Uterus (tissue), 4 donors: Measurements from ENCODE around the gene MAML2. TPM values are rescaled to one million over a fixed set of nuclear protein-coding genes. Genes with fewer than 3 reads are reported as not detected.

ENCODE experiments used
- DNase-seq, 2 donors: peaks; one replicate each; pipeline ENCODE4 v3.0.0-alpha.2; 2019 to 2020
- H3K27ac ChIP-seq, 2 donors: fragments of 200-600 bp; sonication (generic); 1 replicate in 1 of 2; 2 replicates in 1 of 2; pipeline ENCODE4 v1.5.1; 2016 to 2018
- H3K27me3 ChIP-seq, 2 donors: fragments of 200-600 bp; sonication (generic); one replicate each; pipeline ENCODE4 v1.5.1; 2018 to 2019; ENCODE audit warnings: control low read depth in 1 of 2
- H3K36me3 ChIP-seq, 2 donors: fragments of 200-600 bp; sonication (generic); one replicate each; pipeline ENCODE4 v1.5.1; 2019; ENCODE audit warnings: control low read depth in 1 of 2
- H3K4me1 ChIP-seq, 2 donors: fragments of 200-600 bp; sonication (generic); one replicate each; pipeline ENCODE4 v1.5.1; 2018 to 2019; ENCODE audit warnings: control low read depth in 1 of 2
- H3K4me3 ChIP-seq, 2 donors: fragments of 200-600 bp; sonication (generic); 1 replicate in 1 of 2; 2 replicates in 1 of 2; pipeline ENCODE4 v1.5.1; 2018 to 2019; ENCODE audit warnings: mild to moderate bottlenecking in 1 of 2
- H3K9me3 ChIP-seq, 2 donors: fragments of 200-600 bp; sonication (generic); one replicate each; pipeline ENCODE4 v1.5.1; 2019; ENCODE audit warnings: control low read depth in 1 of 2
- CTCF ChIP-seq, 4 experiments: fragments of 200-600 bp in 2 of 4; fragments of 450-650 bp in 2 of 4; sonication (generic) in 2 of 4; IDR thresholded peaks; one replicate each; pipeline ENCODE4 v1.5.1; 2016 to 2019; ENCODE audit warnings: antibody characterized with exemption in 4 of 4, mild to moderate bottlenecking in 2 of 4, moderate library complexity in 1 of 4
- POLR2A ChIP-seq, 2 donors: fragments of 450-650 bp; IDR thresholded peaks; one replicate each; pipeline ENCODE4 v1.6.1; 2016; ENCODE audit warnings: antibody characterized with exemption in 2 of 2, mild to moderate bottlenecking in 1 of 2, moderate library complexity in 1 of 2
- intact Hi-C: fragments of 100-400 bp; cut with DNase I; formaldehyde crosslinking; loops from one replicate; pipeline ENCODE4 v1.15.1; 2023; ENCODE audit warnings: low total_unique reads
- total RNA-seq, 4 donors: library from RNA; depleted of rRNA in 3 of 4; stranded (reverse); fragments of >200 nt in 3 of 4; gene quantifications; one replicate each; pipeline versions ENCODE4 v1.1.0 to v1.2.4, GENCODE V29; 2014 to 2023
- donor health status: DM: yes; HTN: yes; CAD: no.

Gene MAML2
- total RNA-seq, 4 donors from 2014 or later, result 8.2 to 35.9 (median 19.8) TPM

GRCh38 chr11:96318850-96319249 lies 24.1 kb downstream of the MAML2 start:
- no peak overlapping the region for H3K4me3 ChIP-seq
- H3K4me1 ChIP-seq, result peaks cover 0 to 6% of the 10 kb centered on the region in 2 donors
- no peaks in the 10 kb centered on the region for H3K9me3 ChIP-seq
- intact Hi-C loops, result no loop called here
- H3K27me3 ChIP-seq, result no peaks in the 10 kb centered on the region
- no peak overlapping the region for H3K27ac ChIP-seq
- DNase-seq, result no peak
- H3K36me3 ChIP-seq, result no peaks in the 10 kb centered on the region
- TF ChIP-seq CTCF (IDR thresholded peaks at IDR 0.05), result no peak

DNA sequence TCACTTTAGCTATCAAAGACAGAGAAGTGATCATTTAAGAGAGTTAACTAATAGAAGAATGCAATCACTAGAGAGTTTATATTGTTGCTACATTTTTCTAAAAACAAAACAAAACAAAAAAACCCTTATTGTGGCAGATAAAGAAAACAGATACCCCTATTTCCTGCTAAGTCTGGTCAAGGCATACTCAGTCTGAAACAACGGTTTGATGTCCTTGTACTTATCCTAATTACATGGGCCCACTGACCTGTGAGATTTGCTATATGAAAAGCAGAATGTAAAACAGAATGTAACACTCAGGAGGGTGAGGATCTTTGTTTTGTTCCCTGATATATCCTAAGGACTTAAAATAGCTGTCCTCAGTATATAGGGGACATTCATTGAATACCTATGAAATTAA lies 24.6 kb downstream of the MAML2 start:
- Histone ChIP-seq H3K27me3 (no peaks in the 10 kb centered on the region), H3K4me3 (no peak overlapping the region), H3K4me1 (peaks cover 0 to 6% of the 10 kb centered on the region in 2 donors), H3K36me3 (no peaks in the 10 kb centered on the region), H3K9me3 (no peaks in the 10 kb centered on the region), H3K27ac (no peak overlapping the region)
- no peak for DNase-seq
- TF ChIP-seq CTCF (IDR thresholded peaks at IDR 0.05) (no peak), POLR2A (IDR thresholded peaks at IDR 0.05) (no peak)
- intact Hi-C loops, result no loop called here

GRCh38 chr11:96317985-96318384 lies 25.0 kb downstream of the MAML2 start:
- intact Hi-C loops, result no loop called here
- H3K4me1 ChIP-seq, result peaks cover 0 to 6% of the 10 kb centered on the region in 2 donors
- no peak for TF ChIP-seq CTCF (IDR thresholded peaks at IDR 0.05)
- no peak for TF ChIP-seq POLR2A (IDR thresholded peaks at IDR 0.05)

DNA sequence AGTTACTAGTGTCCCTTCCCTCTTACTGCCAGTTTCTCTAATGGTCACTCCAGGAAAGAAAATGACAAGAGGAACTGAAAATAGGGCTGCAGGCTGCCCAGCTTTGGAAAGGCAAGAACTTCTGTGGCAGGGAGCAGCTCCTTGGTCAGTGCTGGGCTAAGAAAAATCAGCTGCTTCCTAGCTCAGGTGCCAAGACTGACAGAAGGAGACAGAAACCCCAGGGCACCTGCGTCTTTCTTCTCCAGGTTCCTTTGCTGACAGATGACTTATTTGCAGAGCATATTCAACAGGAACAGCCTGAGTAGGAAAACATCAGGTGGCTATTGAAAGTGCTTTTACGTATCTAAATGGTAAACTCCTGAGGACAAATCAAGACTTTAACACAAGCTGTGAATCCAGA lies 25.4 kb downstream of the MAML2 start:
- H3K4me3 ChIP-seq, result no peak overlapping the region
- DNase-seq, result no peak
- no peaks in the 10 kb centered on the region for H3K27me3 ChIP-seq
- H3K27ac ChIP-seq, result no peak overlapping the region
- no peaks in the 10 kb centered on the region for H3K9me3 ChIP-seq
- intact Hi-C loops, result no loop called here
- peaks cover 0 to 6% of the 10 kb centered on the region in 2 donors for H3K4me1 ChIP-seq
- no peaks in the 10 kb centered on the region for H3K36me3 ChIP-seq
- TF ChIP-seq POLR2A (IDR thresholded peaks at IDR 0.05), result no peak

More at GRCh38 chr11:96317985-96318384, 25.0 kb downstream of the MAML2 start:
- no peak overlapping the region for H3K27ac ChIP-seq
- H3K27me3 ChIP-seq, result no peaks in the 10 kb centered on the region
- no peak overlapping the region for H3K4me3 ChIP-seq
- H3K9me3 ChIP-seq, result no peaks in the 10 kb centered on the region
- no peak for DNase-seq
- H3K36me3 ChIP-seq, result no peaks in the 10 kb centered on the region

DNA sequence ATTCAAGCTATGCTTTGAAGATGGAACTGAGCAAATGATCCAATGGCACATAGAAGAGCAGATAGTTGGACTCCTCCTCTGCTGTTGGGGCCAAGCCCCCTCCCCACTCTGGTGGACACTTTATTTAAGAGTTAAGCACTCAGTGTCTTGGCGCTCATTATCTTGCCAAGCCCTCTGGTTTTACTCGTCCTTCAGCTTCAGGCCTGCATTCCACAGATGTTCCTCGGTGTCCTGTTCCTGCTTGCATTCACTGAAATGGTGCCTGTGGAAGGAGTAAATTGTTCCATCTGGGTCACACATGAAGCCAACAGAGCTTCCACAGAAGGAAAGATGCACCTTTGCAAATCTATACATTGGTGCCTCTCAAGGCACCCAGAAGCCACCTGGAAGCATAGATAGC lies 26.1 kb downstream of the MAML2 start:
- H3K36me3 ChIP-seq, result no peaks in the 10 kb centered on the region
- no peak for TF ChIP-seq POLR2A (IDR thresholded peaks at IDR 0.05)
- no peak for TF ChIP-seq CTCF (IDR thresholded peaks at IDR 0.05)
- H3K4me1 ChIP-seq, result peaks cover 0 to 6% of the 10 kb centered on the region in 2 donors
- no peak for DNase-seq
- H3K27me3 ChIP-seq, result no peaks in the 10 kb centered on the region
- no peak overlapping the region for H3K4me3 ChIP-seq
- H3K9me3 ChIP-seq, result no peaks in the 10 kb centered on the region
- intact Hi-C loops, result no loop called here
- no peak overlapping the region for H3K27ac ChIP-seq

GRCh38 chr11:96315476-96315875 lies 27.5 kb downstream of the MAML2 start:
- intact Hi-C loops, result no loop called here
- Histone ChIP-seq H3K27me3 (no peaks in the 10 kb centered on the region), H3K4me3 (no peak overlapping the region), H3K27ac (no peak overlapping the region), H3K36me3 (no peaks in the 10 kb centered on the region), H3K4me1 (peaks cover 0 to 6% of the 10 kb centered on the region in 2 donors), H3K9me3 (no peaks in the 10 kb centered on the region)
- no peak for DNase-seq
- TF ChIP-seq CTCF (IDR thresholded peaks at IDR 0.05) (no peak), POLR2A (IDR thresholded peaks at IDR 0.05) (no peak)
